NCI-H128 (cell line): ENCODE results near the gene MYBBP1A.
"Not testable (repeated sequence)": the region's sequence is repeated elsewhere in the genome, so short reads cannot be mapped to it uniquely, and the experiment has no call there.

Experiments
- DNase-seq: peaks from one replicate; lab custom pipeline; 2025; ENCODE audit not compliant: unreplicated experiment; lab: John Stamatoyannopoulos, UW

MYBBP1A gene, protein sequence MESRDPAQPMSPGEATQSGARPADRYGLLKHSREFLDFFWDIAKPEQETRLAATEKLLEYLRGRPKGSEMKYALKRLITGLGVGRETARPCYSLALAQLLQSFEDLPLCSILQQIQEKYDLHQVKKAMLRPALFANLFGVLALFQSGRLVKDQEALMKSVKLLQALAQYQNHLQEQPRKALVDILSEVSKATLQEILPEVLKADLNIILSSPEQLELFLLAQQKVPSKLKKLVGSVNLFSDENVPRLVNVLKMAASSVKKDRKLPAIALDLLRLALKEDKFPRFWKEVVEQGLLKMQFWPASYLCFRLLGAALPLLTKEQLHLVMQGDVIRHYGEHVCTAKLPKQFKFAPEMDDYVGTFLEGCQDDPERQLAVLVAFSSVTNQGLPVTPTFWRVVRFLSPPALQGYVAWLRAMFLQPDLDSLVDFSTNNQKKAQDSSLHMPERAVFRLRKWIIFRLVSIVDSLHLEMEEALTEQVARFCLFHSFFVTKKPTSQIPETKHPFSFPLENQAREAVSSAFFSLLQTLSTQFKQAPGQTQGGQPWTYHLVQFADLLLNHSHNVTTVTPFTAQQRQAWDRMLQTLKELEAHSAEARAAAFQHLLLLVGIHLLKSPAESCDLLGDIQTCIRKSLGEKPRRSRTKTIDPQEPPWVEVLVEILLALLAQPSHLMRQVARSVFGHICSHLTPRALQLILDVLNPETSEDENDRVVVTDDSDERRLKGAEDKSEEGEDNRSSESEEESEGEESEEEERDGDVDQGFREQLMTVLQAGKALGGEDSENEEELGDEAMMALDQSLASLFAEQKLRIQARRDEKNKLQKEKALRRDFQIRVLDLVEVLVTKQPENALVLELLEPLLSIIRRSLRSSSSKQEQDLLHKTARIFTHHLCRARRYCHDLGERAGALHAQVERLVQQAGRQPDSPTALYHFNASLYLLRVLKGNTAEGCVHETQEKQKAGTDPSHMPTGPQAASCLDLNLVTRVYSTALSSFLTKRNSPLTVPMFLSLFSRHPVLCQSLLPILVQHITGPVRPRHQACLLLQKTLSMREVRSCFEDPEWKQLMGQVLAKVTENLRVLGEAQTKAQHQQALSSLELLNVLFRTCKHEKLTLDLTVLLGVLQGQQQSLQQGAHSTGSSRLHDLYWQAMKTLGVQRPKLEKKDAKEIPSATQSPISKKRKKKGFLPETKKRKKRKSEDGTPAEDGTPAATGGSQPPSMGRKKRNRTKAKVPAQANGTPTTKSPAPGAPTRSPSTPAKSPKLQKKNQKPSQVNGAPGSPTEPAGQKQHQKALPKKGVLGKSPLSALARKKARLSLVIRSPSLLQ (N-terminal part only)

DNA sequence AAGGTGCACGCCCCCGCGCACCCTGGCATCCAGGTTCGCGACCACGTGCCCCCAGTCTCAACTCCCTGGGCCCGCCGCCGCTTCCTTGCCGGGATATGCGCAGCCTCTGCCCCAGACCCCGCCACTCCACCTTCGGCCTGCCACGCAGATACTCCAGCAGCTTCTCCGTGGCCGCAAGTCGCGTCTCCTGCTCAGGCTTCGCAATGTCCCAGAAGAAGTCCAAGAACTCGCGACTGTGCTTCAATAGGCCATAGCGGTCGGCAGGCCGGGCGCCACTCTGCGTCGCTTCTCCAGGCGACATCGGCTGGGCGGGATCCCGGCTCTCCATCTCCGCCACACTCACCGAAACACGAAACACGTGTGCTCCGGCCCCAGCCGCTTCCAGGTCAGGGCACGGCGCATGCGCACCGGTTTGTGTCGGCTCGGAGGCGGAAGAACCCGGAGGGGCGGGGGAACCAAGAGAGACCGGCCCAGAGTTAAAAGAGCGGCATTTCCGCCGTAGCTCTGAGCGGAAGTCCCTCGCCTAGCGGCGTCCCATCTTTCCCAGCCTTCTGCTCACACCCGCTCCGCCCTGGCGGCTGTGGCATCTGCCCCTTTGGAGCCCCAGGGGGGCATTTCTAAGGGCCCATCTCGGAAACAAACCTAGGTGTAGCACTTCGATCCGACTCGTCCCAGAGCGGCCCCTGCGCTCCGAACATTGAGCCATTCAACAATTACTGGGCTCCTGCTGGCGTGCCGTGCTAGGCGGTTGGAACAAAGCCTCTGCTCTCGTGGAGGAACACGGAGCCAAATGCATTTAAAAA lies at the start of gene MYBBP1A:
MYBBP1A (minus strand) TSS at position 388 of the 803 bp plus-strand sequence; CDS start at position 328, 60 bp downstream.
- peak; percentile 84 for DNase-seq

DNA sequence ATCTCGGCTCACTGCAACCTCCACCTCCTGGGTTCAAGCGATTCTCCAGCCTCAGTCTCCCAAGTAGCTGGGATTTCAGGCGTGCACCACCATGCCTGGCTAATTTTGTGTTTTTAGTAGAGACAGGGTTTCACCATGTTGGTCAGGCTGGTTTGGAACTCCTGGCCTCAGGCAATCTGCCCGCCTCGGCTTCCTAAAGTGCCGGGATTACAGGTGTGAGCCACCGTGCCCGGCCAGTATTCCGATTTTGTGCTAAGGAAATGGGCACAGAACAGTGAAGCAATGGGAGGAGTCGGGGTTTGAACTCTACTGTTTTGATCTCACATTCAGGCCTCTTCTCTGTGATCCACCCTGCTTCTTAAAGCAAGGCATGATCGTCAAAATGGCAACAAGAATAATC lies 49.6 kb upstream of the MYBBP1A start:
- not testable (repeated sequence) for DNase-seq

DNA sequence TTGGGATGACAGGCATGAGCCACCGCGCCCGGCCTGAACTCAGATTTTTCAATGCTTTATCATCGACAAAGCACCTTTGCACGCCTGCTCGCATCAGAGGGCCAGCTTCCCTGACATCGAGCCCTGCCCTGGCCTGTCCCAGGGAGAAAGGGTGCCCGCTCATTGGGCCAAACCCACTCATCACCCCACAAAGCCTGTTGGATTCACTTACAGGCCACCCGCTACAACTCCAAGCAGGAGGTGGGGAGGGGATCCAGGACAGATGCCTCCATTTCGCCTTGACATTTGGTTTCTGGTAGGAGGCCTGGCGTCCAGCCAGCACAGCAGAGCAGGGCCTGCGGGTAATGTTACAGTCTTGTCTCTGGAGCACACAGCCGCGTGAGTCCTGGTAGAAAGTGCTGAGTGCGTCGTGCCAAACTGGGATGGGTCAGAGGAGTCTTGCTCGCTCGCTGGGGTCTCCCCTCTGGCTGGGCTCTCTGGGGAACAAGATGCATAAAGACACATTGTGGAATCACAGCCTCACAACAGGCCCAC lies 49.0 kb upstream of the MYBBP1A start:
- peak; percentile 38 for DNase-seq

DNA sequence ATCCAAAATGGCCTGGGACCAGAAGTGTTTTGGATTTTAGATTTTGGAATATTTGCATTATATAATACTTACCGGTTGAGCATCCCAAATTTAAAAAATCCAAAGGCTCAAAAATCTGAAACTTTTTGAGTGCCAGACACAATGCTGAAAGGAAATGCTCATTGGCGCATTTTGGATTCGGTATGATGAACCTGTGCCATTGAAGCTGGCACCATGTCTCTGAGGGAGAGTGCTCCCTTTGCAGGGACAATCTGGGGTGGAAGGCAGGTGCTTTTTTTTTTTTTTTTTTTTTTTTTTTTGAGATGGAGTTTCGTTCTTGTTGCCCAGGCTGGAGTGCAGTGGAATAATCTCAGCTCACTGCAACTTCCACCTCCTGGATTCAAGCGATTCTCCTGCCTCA lies 46.9 kb upstream of the MYBBP1A start:
- no peak for DNase-seq

DNA sequence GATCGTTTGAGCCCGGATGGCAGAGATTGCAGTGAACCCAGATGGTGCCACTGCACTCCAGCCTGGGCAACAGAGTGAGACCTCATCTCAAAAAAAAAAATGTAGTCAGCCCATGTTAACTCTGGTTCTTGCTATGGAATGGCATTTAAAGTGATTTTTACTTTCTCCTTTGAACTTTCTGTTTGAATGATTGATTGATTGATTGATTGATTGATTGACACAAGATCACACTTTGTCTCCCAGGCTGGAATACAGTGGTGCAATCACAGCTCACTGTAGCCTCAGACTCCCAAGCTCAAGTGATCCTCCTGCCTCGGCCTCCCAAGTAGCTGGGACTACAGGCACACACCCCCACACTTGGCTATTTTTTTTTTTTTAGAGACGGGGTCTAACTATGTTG lies 46.1 kb upstream of the MYBBP1A start:
- no peak for DNase-seq

DNA sequence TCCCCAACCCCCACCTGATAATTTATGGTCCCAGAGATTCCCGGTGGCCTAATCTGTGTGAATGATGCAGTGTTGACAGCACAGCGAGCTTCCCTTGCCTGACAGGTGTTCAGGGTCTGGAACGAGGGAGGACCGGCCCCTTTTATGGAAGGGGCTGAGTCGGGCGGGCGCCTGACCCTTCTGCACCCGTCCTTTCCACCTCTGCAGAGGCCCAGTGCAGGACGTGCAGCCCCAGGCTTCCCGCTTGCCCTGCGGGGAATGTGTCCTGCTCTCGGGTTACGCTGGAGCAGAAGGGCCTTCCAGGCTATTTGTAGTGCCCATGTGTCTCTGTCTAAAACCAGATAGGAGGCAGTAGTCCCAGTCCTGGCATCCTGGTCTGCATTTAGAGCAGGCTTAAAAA lies 45.4 kb upstream of the MYBBP1A start:
- no peak for DNase-seq

DNA sequence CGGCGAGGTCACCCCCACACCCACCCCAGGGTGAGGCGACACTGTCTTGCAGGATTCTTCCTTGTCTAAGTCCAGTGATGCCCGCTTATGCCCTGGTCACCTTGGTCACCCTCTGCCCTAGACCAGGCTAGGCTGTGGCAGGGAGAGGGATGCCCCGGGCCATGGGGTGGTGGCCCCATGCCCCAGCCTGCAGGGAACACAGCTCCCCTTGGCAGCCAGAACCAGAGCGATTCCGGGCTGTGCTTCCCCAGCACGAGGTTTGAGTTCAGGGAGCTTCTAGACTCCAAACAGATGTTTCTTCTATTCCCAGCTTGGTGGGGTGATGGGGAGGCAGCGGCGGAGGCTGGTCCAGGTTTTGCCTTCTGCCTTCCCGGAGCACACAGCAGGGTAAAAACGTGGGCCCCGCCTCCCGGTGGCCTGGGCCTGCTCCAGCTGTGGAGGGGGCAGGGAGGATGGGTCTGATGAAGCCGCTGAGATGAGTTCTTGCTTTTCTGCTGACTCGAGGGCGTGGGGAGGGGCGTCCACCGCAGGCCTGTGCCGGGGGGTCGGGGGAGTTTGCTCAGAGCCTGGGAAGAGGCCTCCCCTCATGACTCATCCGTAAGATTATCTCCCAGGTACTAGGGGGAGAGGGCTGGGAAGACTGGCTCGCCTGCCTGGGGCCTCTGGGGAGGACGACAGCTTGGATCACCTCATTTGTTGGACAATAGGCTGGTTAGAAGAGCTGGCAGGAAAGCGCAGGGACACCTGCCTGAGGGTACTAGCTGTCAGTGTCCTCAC lies 44.5 kb upstream of the MYBBP1A start:
- DNase-seq, result no peak

DNA sequence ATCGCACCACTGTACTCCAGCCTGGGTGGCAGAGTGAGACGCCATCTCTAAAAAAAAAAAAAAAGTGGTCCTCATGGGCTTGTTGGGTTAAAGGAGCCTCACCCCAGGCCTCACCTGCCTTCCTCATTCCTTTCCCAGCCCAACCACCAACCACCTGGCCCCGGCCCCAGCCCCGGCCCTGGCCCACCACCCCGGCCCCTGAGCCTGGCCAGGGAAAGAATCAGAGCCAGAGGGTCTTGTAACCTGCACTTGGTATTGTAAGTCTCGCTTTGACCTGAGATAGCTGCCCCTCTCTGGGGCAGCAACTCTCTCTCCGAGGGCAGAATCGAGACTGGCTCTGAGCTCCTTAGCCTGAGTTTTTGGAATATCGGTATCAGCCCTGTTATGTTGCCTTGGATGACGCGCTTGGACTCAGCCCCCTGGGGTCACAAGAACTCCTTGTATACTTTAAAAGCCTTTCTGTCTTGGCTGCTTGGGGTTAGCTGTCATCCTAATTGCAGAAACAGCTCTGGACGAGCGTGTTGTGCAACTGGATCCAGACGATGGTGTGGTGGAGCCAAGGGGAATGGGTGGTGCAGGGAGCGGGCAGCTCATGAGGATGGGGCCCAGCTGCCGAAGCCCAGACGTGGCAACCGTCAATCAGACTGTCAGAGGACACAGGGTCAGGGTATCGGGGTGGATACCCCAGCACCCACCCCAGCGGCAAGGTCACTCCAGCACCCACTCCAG lies 43.8 kb upstream of the MYBBP1A start:
- no peak for DNase-seq

DNA sequence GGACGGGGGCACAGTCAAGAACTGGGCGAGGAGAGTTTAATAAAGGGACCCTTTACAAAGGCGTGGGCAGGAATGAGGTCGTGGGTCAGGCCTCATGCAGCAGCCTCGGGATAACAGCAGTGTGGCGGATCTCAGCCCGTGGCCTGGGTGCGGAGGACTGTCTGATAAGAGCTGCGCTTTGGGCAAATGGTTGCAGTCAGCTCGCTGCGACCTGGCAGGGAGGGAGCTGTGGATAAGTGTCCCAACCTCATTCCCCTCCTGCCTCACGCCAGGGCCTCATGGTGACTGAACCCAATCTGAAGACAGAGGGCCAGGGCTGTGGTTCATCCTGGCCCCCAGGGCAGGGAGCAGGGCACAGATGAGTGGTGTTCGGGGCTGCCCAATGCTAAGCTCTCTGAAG lies 42.8 kb upstream of the MYBBP1A start:
- no peak for DNase-seq

DNA sequence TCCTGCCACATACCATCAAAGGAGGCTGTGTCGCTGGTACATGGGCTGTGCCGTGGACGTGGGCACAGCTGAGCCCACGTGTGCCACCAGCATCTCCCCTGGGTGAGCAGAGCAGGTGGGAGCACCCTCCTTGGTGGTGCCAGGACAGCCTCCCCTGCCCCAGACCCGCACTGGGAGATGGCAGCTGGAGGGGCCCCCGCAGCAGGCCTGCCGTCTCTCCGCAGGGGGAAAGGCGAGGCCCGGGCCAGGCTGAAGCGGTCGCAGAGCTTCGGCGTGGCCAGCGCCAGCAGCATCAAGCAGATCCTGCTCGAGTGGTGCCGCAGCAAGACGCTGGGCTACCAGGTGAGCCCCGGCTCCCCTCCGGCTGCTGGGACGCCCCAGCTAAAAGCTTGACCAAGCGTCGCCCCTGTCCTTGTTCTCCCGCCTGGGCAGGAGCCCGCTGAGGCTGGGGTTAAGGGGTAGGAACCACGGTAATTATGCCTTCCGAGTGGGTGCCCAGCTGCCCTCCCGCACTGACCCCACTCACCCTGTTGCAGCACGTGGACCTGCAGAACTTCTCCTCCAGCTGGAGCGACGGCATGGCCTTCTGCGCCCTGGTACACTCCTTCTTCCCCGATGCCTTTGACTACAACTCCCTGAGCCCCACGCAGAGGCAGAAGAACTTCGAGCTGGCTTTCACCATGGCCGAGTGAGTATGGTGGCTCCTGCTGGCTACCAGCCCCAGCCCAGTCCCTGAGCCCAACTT lies 41.6 kb upstream of the MYBBP1A start:
- DNase-seq, result no peak

DNA sequence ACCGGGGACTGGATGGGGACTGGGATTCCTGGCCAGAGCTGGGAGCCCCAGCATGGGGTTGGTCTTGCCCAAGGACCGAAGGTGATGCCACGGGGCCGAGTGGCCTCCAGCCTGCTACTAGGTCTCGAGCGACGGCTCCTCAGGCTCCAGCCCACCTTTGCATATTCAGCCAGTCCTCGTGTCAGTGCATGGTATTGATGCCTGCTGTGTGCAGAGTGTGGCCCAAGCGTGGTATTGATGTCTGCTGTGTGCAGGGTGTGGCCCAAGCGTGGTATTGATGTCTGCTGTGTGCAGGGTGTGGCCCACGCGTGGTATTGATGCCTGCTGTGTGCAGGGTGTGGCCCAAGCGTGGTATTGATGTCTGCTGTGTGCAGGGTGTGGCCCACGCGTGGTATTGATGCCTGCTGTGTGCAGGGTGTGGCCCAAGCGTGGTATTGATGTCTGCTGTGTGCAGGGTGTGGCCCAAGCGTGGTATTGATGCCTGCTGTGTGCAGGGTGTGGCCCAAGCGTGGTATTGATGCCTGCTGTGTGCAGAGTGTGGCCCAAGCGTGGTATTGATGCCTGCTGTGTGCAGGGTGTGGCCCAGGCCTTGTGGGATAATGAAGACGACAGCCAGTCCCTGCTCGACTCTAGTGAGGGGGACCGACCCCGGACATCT lies 40.6 kb upstream of the MYBBP1A start:
- DNase-seq, result not testable (repeated sequence)

DNA sequence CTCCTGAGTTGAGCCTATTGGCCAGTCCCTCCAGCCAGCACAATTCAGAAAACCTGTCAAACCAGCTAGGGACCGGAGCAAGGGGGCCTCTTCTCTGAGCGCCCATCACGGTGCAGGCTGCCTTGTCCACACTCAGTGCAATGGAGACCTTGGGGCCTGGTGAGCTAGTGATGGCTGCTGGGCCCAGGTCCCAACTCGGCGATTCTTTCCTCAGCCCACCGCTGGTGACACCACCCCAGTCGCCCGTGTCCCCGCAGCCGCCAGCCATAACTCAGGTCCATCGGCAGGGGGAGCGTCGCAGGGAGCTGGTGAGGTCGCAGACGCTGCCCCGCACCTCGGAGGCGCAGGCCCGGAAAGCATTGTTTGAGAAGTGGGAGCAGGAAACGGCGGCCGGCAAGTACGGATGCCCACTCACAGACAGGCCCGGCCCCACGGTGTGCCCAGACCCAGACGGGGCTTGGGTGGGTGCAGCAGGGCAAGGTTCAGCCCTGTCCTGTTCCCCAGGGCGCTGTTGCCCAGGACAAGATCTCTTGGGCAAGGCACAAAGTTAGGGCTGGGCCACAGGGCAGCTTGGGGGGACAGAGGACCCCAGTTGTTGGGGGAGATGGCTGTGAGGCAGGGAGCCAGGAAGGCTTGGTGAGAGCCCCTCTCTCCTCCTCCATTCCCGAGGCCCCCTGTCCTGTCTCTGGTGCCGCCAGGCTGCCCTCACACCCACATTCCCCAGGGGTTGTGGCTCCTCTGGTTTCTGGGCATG lies 39.9 kb upstream of the MYBBP1A start:
- DNase-seq, result no peak

DNA sequence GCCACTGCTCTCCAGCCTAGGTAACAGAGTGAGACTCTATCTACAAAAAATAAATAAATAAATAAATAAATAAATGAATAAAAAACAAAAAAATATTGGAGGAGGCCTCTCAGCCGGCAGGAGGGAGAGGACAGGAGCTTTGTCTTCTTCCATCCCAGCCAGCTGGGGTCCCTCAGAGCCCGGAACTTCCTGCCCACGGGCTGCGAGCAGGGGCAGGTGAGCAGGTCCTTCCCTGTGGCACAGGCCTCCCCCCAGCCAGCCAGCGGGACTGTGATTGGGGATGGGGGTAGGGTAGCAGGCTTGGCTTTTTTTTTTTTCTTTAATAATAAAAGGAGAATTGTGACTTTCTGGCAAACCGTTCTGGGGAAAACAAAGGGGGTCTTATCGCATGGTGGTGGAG lies 39.2 kb upstream of the MYBBP1A start:
- DNase-seq, result no peak

DNA sequence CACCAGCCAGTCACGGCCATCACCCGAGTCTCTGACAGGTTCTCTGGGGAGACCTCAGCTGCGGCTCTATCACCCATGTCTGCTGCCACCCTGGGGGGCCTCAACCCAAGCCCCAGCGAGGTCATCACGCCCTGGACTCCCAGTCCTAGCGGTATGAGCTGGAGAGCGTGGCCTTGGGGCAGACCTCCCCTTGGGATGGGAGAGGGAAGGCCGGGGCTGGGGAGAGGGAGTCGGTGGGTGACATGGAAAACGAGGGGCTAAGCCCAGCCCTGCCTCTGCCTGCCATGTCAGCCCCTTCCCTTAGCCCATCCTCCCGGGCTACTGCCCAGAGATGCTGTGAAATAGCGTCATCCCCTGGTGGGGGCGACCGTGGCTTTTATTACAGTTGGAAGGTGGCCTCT lies 37.8 kb upstream of the MYBBP1A start:
- DNase-seq, result no peak

DNA sequence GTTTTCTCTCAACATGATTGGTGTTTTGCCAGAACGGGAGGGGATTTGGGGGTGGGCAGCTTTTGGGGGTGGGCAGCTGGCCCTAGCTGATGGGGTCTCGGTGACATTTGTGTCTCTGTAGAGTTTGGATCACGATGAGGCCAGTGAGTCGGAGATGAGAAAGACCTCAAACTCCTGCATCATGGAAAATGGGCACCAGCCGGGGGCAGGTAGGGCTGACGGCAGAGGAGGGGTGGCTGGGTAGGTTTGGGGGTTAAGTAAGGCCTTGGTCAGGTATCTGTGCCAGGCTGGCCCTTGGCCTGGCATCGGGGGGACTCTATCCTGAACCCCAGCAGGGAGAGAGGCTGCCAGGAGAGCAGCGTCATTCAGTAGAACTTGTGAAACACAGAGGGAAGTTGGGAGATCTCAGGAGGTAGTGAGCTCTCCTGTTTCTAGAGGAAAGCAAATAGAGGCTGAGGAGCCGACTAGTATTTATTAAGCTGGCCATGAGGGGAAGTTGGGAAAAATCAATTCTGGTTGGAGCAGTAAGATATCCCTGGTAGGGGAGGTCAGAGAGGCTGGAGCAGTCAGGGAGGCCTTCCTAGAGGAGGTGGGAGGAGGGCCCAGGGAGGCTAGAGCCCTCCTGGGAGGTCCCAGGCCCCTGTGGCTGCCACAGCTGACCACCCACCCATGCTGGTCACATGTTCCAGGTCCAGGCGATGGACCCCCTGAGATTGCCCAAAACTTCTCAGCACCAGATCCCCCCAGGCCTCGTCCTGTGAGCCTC lies 37.2 kb upstream of the MYBBP1A start:
- DNase-seq, result no peak

DNA sequence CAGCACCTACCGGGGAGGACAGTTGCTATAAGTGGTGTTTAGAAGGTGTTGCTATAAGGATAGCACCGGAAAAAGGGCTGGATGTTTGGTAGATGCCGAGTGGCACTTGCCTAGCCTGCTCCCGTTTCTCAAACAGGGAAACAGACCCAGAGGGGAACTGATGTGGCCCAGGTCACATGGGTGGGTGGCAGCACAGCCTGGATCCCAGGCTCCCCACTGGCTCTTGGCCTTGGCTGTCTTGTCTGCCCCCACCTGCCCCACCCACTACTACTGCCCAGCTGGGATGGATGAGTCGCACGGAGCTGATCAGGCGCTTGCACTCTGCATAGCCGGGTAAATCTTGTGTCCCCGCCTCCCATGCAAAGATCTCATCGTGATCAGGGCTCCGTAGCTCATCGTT lies 36.3 kb upstream of the MYBBP1A start:
- no peak for DNase-seq
